ENCODE data around the gene HSPB2. TPM values are rescaled to one million over a fixed set of nuclear protein-coding genes. Genes with fewer than 3 reads are reported as not detected.
A peak's percentile ranks its signal among the peaks of the same experiment; 100 is the strongest.

HSPB2 gene
- total and polyA plus RNA-seq, 2 of the 4 experiments (the other 2 are of a cell fraction): 0.18 to 0.55 TPM

- Histone ChIP-seq H2AK5ac (ENCODE audit: low read depth, low read length) (peak overlapping the region; percentile 76; the same call in 1 of the 2 replicates), H4K8ac (ENCODE audit: low read depth in 2 of 2, low read length in 2 of 2) (peak overlapping the region; percentile 53 to 84; a peak in 3 of 4 replicates), H3K56ac (ENCODE audit: extremely low read depth, insufficient read depth, low read length) (no peak overlapping the region; the same call in 1 of the 2 replicates), H3K14ac (replicated peaks; ENCODE audit: low read depth, low read length) (peak overlapping the region; percentile 92), H3K27ac (ENCODE audit: insufficient read depth, low read length) (peak overlapping the region; percentile 78), H2AK9ac (replicated peaks; ENCODE audit: low read depth, low read length, poor library complexity) (peak overlapping the region; percentile 70), H3K79me1 (ENCODE audit: low read depth in 1 of 2, low read length in 2 of 2) (peaks cover 7 to 36% of the 10 kb centered on the region in 2 experiments), H3K23ac (ENCODE audit: low read depth, low read length) (peak overlapping the region; percentile 86), H3K4me1 (ENCODE audit: control insufficient read depth, insufficient read depth, low read length) (peaks cover 11% of the 10 kb centered on the region), H4K5ac (ENCODE audit: low read depth, low read length) (peak overlapping the region; percentile 47), H3K18ac (ENCODE audit: low read depth, low read length) (peak overlapping the region; percentile 60; the same call in 1 of the 2 replicates), H2BK120ac (ENCODE audit: low read depth, low read length) (peak overlapping the region; percentile 90), H3K36me3 (ENCODE audit: control insufficient read depth, insufficient read depth, low read length) (no peaks in the 10 kb centered on the region), H3K4ac (ENCODE audit: low read depth, low read length) (peak overlapping the region; percentile 85), H3K4me2 (ENCODE audit: low read depth, low read length) (peak overlapping the region; percentile 51; the same call in 1 of the 2 replicates), H3K9ac (ENCODE audit: low read depth, low read length) (0 out of 2 replicates have a peak overlapping the region, but pooled peaks have one; percentile 20), H3K27me3 (ENCODE audit: control insufficient read depth, insufficient read depth, low read length) (no peaks in the 10 kb centered on the region), H2AFZ (replicated peaks; ENCODE audit: low read length, poor library complexity) (peak overlapping the region; percentile 71), H2BK20ac (ENCODE audit: low read depth, low read length) (peak overlapping the region; percentile 83), H3K9me1 (ENCODE audit: insufficient read depth, low read length) (peaks cover 21% of the 10 kb centered on the region), H2BK15ac (ENCODE audit: low read depth, low read length) (peak overlapping the region; percentile 85; the same call in 2 of the 3 replicates), H3K4me3 (ENCODE audit: insufficient read depth, low read depth, low read length) (no peak overlapping the region), H2BK5ac (ENCODE audit: low read depth, low read length, poor library complexity, severe bottlenecking) (peak overlapping the region; percentile 97), H4K20me1 (ENCODE audit: insufficient read depth, low read length) (no peaks in the 10 kb centered on the region), H3K9me3 (ENCODE audit: control insufficient read depth, insufficient read depth, low read length) (no peaks in the 10 kb centered on the region), H4K91ac (ENCODE audit: insufficient read depth, low read depth, low read length) (peak overlapping the region; percentile 90)
- WGBS, 2 experiments (ENCODE audit: extremely low coverage in 2 of 2, insufficient read length in 1 of 2): 0% methylated on average over 1 of the region's 5 CpGs; no CpG with 5 or more reads in 1 of the 2 experiments
- in situ Hi-C loops (cut with MboI; ENCODE audit: low sequenced_read_pairs): no loop called here
- ChIA-PET CTCF (interaction anchor here (0.6 to 2.2 kb wide), 4 partner anchors 10 to 37 kb away, joined by 3 to 6 read pairs (median 4); no protein-coding TSS in a partner anchor), POLR2A (ENCODE audit: unreplicated experiment) (no interaction called here)
- peak; percentile 83 for DNase-seq
- ATAC-seq (ENCODE audit: low read depth): peak; percentile 40
- TF ChIP-seq SMC3 (IDR thresholded peaks at IDR 0.05; ENCODE audit: low read depth, low read length): peak; percentile 16; the same call in 1 of the 2 replicates
- no peak for TF ChIP-seq MAFK (IDR thresholded peaks at IDR 0.05; ENCODE audit: low read depth, low read length)
- TF ChIP-seq CTCF (conservative IDR thresholded peaks at IDR 0.05; ENCODE audit: low read depth, low read length): no peak
- no peak for TF ChIP-seq RFX5 (IDR thresholded peaks at IDR 0.05; ENCODE audit: low read depth, low read length)
- no peak for TF ChIP-seq MXI1 (IDR thresholded peaks at IDR 0.05; ENCODE audit: borderline replicate concordance, low read depth, low read length)
- peak; percentile 85 for TF ChIP-seq FOS (IDR thresholded peaks at IDR 0.05; ENCODE audit: low read depth, low read length)
- no peak for TF ChIP-seq RAD21 (IDR thresholded peaks at IDR 0.05; ENCODE audit: low read length)
- no peak for TF ChIP-seq USF2 (IDR thresholded peaks at IDR 0.05; ENCODE audit: low read depth, low read length)
- no peak for TF ChIP-seq NFE2L2 (IDR thresholded peaks at IDR 0.05; ENCODE audit: low read depth, low read length)
- TF ChIP-seq BHLHE40 (IDR thresholded peaks at IDR 0.05; ENCODE audit: low read depth, low read length): peak; percentile 13; the same call in 1 of the 2 replicates
- no peak for TF ChIP-seq POLR2A (IDR thresholded peaks at IDR 0.05; ENCODE audit: low read depth, low read length)
- TF ChIP-seq MAZ (IDR thresholded peaks at IDR 0.05; ENCODE audit: borderline replicate concordance, low read depth, low read length): no peak
- TF ChIP-seq CEBPB (IDR thresholded peaks at IDR 0.05; ENCODE audit: low read depth, low read length): peak; percentile 1; the same call in 1 of the 2 replicates
- no peak for TF ChIP-seq RCOR1 (IDR thresholded peaks at IDR 0.05; ENCODE audit: insufficient replicate concordance, low read length)
- no peak for TF ChIP-seq ELK1 (IDR thresholded peaks at IDR 0.05; ENCODE audit: borderline replicate concordance, low read depth, low read length)
- no peak for TF ChIP-seq CHD1 (IDR thresholded peaks at IDR 0.05; ENCODE audit: low read depth, low read length)
- no TSS peak for BruUV-seq (replicated peaks)
- dilution Hi-C loops (cut with HindIII; ENCODE audit: low sequenced_read_pairs, unreplicated experiment): no loop called here
- intact Hi-C loops (cut with micrococcal nuclease): no loop called here
These were observed 32.1 kb downstream of the HSPB2 start for GRCh38 chr11:111944651-111945051.

All from IMR-90 (cell line).